CD8-positive, alpha-beta memory T cell (primary cell): ENCODE results near the gene APOL3. TPM values are rescaled to one million over a fixed set of nuclear protein-coding genes. Genes with fewer than 3 reads are reported as not detected.
"Not testable (repeated sequence)": the region's sequence is repeated elsewhere in the genome, so short reads cannot be mapped to it uniquely, and the experiment has no call there.

Source experiments
- CTCF ChIA-PET: fragments of 350-600 bp; sonication (Branson Sonifier 250); formaldehyde crosslinking; loops from one replicate; lab custom pipeline; 2021; ENCODE audit warnings: antibody characterized with exemption; lab: Charles Lee
- POLR2A ChIA-PET: fragments of 350-600 bp; sonication (Branson Sonifier 250); formaldehyde crosslinking; loops from one replicate; lab custom pipeline; 2021; ENCODE audit warnings: antibody characterized with exemption; lab: Charles Lee
- DNase-seq, 5 donors: peaks; one replicate each; pipeline versions ENCODE4 v3.0.0 to v3.0.0-alpha.2; 2020 to 2022; ENCODE audit warnings: mixed read lengths in 1 of 5
- H3K27ac ChIP-seq: one replicate; pipeline ENCODE4 v1.7.0; 2013; ENCODE audit warnings: low read depth, mild to moderate bottlenecking, low read length, moderate library complexity
- H3K27me3 ChIP-seq: 2 replicates; pipeline ENCODE4 v1.7.0; 2013; ENCODE audit warnings: low read length, mild to moderate bottlenecking; ENCODE audit not compliant: insufficient read depth, poor library complexity, severe bottlenecking
- H3K36me3 ChIP-seq: 2 replicates; pipeline ENCODE4 v1.7.0; 2013; ENCODE audit warnings: mild to moderate bottlenecking, low read length, moderate library complexity; ENCODE audit not compliant: insufficient read depth
- H3K4me1 ChIP-seq: 2 replicates; pipeline ENCODE4 v1.7.0; 2013; ENCODE audit warnings: mild to moderate bottlenecking, low read length, moderate library complexity; ENCODE audit not compliant: insufficient read depth
- H3K4me3 ChIP-seq: 2 replicates; pipeline ENCODE4 v1.7.0; 2013; ENCODE audit warnings: mild to moderate bottlenecking, low read length
- H3K9me3 ChIP-seq: 2 replicates; pipeline ENCODE4 v1.7.0; 2013; ENCODE audit warnings: mild to moderate bottlenecking, low read length
- H3K27ac Mint-ChIP-seq, 8 donors: one replicate each; pipeline ENCODE4 v1.8.0; 2020 to 2021; ENCODE audit warnings: mixed read lengths in 8 of 8, mild to moderate bottlenecking in 6 of 8, inconsistent platforms in 3 of 8, moderate library complexity in 3 of 8
- H3K27me3 Mint-ChIP-seq, 2 donors: one replicate each; pipeline ENCODE4 v1.8.0; 2020 to 2021; ENCODE audit warnings: mixed read lengths in 2 of 2, mild to moderate bottlenecking in 1 of 2, moderate library complexity in 1 of 2
- H3K36me3 Mint-ChIP-seq, 3 donors: one replicate each; pipeline ENCODE4 v1.8.0; 2020 to 2021; ENCODE audit warnings: mixed read lengths in 3 of 3, inconsistent platforms in 1 of 3, mild to moderate bottlenecking in 1 of 3
- H3K4me1 Mint-ChIP-seq, 3 donors: one replicate each; pipeline ENCODE4 v1.8.0; 2020 to 2021; ENCODE audit warnings: mixed read lengths in 3 of 3, inconsistent platforms in 1 of 3, mild to moderate bottlenecking in 1 of 3
- H3K4me3 Mint-ChIP-seq, 7 donors: one replicate each; pipeline ENCODE4 v1.8.0; 2020 to 2021; ENCODE audit warnings: mixed read lengths in 7 of 7, mild to moderate bottlenecking in 6 of 7, moderate library complexity in 4 of 7, inconsistent platforms in 2 of 7
- H3K9me3 Mint-ChIP-seq, 5 donors: one replicate each; pipeline ENCODE4 v1.8.0; 2020 to 2022; ENCODE audit warnings: mixed read lengths in 5 of 5, mild to moderate bottlenecking in 3 of 5, moderate library complexity in 2 of 5, inconsistent platforms in 1 of 5
- polyA plus RNA-seq: library from polyadenylated mRNA; unstranded; fragments of 300-500 nt; fragmentation: Illumina TruSeq; gene quantifications from one replicate; pipeline ENCODE4 v1.2.3, GENCODE V29; 2021
- total RNA-seq, 2 experiments: library from RNA; stranded (reverse); gene quantifications; one replicate each; pipeline ENCODE4 v1.2.3, GENCODE V29; 2021

The APOL3 gene
- total and polyA plus RNA-seq, 3 experiments from 2014 or later, result 43.1 to 102 (median 48.3) TPM

- CTCF ChIA-PET, result interaction anchor here (0.9 to 3.3 kb wide), 4 partner anchors 17 to 76 kb away, joined by 3 to 14 read pairs (median 5); no protein-coding TSS in a partner anchor
- H3K4me1 Mint-ChIP-seq, result peaks cover 27 to 41% (median 31%) of the 10 kb centered on the region in 3 donors
- POLR2A ChIA-PET, result no interaction called here
- H3K4me3 Mint-ChIP-seq, result no peak overlapping the region
- peaks cover 0 to 1% of the 10 kb centered on the region in 2 donors for H3K27me3 Mint-ChIP-seq
- peak overlapping the region in 3 of 8 donors; percentile 56 to 98 (median 74) for H3K27ac Mint-ChIP-seq
- H3K4me1 ChIP-seq, result no peaks in the 10 kb centered on the region
- H3K36me3 ChIP-seq, result peaks cover 41% of the 10 kb centered on the region
- H3K36me3 Mint-ChIP-seq, result peaks cover 0 to 72% (median 20%) of the 10 kb centered on the region in 3 donors
- no peak for DNase-seq
- no peak overlapping the region for H3K27ac ChIP-seq
- no peaks in the 10 kb centered on the region for H3K9me3 Mint-ChIP-seq
- H3K9me3 ChIP-seq, result no peaks in the 10 kb centered on the region
- no peaks in the 10 kb centered on the region for H3K27me3 ChIP-seq
- H3K4me3 ChIP-seq, result no peak overlapping the region
Observed at GRCh38 chr22:36141481-36141880, 19.1 kb downstream of the APOL3 start.

DNA sequence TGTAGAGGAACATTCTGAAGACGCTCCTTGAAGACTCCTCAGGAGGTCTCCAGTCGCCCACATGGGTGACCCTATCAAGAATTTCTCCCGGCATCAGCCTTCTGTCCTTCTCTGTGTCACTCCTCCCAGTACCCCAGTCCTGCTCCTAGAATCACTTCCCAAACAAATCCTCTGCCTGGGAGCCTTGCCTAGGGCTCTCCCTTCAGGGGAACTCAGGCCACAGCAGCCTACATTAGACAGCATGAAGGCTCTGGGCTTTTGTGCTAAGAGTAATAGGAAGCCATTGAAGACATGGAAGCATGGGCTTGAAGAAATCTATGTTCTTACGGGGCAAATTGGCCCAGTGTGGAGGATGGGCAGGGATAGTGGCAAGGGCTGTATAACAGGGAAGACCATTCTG is 21.8 kb downstream of the APOL3 start:
- H3K4me3 Mint-ChIP-seq, H3K27ac ChIP-seq, H3K4me3 ChIP-seq, CTCF ChIA-PET, POLR2A ChIA-PET, H3K27me3 Mint-ChIP-seq, H3K4me1 ChIP-seq, H3K9me3 ChIP-seq, H3K27me3 ChIP-seq, DNase-seq, H3K9me3 Mint-ChIP-seq: not testable (repeated sequence)
- Mint-ChIP-seq H3K4me1 (peaks cover 18 to 36% (median 20%) of the 10 kb centered on the region in 3 donors), H3K27ac (peak overlapping the region; percentile 20 to 92 (median 59)), H3K36me3 (peaks cover 0 to 47% (median 11%) of the 10 kb centered on the region in 3 donors)
- peaks cover 24% of the 10 kb centered on the region for H3K36me3 ChIP-seq

GRCh38 chr22:36136988-36137387 is 23.6 kb downstream of the APOL3 start:
- ChIA-PET POLR2A (interaction anchor here (0.5 kb wide), 1 partner anchor 490 kb away, joined by 4 read pairs; no protein-coding TSS in a partner anchor), CTCF (interaction anchor here (0.8 to 1.5 kb wide), 3 partner anchors 8 to 43 kb away, joined by 3 to 5 read pairs (median 3); no protein-coding TSS in a partner anchor)
- peaks cover 12 to 34% (median 14%) of the 10 kb centered on the region in 3 donors for H3K4me1 Mint-ChIP-seq
- H3K27ac ChIP-seq, result no peak overlapping the region
- H3K9me3 Mint-ChIP-seq, result no peaks in the 10 kb centered on the region
- H3K4me1 ChIP-seq, result peaks cover 10% of the 10 kb centered on the region
- no peaks in the 10 kb centered on the region for H3K27me3 ChIP-seq
- peaks cover 10% of the 10 kb centered on the region for H3K36me3 ChIP-seq
- no peaks in the 10 kb centered on the region for H3K9me3 ChIP-seq
- DNase-seq, result no peak
- no peak overlapping the region for H3K4me3 Mint-ChIP-seq
- H3K27me3 Mint-ChIP-seq, result peaks cover 0 to 1% of the 10 kb centered on the region in 2 donors
- H3K27ac Mint-ChIP-seq, result peak overlapping the region in 7 of 8 donors; percentile 25 to 97 (median 64)
- peaks cover 0 to 31% (median 6%) of the 10 kb centered on the region in 3 donors for H3K36me3 Mint-ChIP-seq
- H3K4me3 ChIP-seq, result no peak overlapping the region

GRCh38 chr22:36136475-36136874 is 24.1 kb downstream of the APOL3 start:
- Histone ChIP-seq H3K27me3 (no peaks in the 10 kb centered on the region), H3K27ac (no peak overlapping the region), H3K4me1 (peaks cover 10% of the 10 kb centered on the region), H3K9me3 (no peaks in the 10 kb centered on the region), H3K4me3 (no peak overlapping the region), H3K36me3 (peaks cover 10% of the 10 kb centered on the region)
- Mint-ChIP-seq H3K27me3 (peaks cover 0 to 1% of the 10 kb centered on the region in 2 donors), H3K4me3 (no peak overlapping the region), H3K4me1 (peaks cover 12 to 34% (median 14%) of the 10 kb centered on the region in 3 donors), H3K36me3 (peaks cover 0 to 26% (median 3%) of the 10 kb centered on the region in 3 donors), H3K27ac (peak overlapping the region in 4 of 8 donors; percentile 15 to 80 (median 64)), H3K9me3 (no peaks in the 10 kb centered on the region)
- ChIA-PET POLR2A (interaction anchor here (0.5 kb wide), 1 partner anchor 491 kb away, joined by 4 read pairs; no protein-coding TSS in a partner anchor), CTCF (interaction anchor here (1.1 to 1.5 kb wide), 2 partner anchors 12 to 43 kb away, joined by 3 to 5 read pairs; no protein-coding TSS in a partner anchor)
- DNase-seq, result no peak

- H3K9me3 ChIP-seq, result no peaks in the 10 kb centered on the region
- Mint-ChIP-seq H3K27ac (peak overlapping the region in 6 of 8 donors; percentile 17 to 78 (median 34)), H3K4me3 (no peak overlapping the region), H3K9me3 (no peaks in the 10 kb centered on the region), H3K36me3 (peaks cover 0 to 16% (median 1%) of the 10 kb centered on the region in 3 donors), H3K4me1 (peaks cover 12 to 31% (median 13%) of the 10 kb centered on the region in 3 donors), H3K27me3 (peaks cover 0 to 1% of the 10 kb centered on the region in 2 donors)
- CTCF ChIA-PET, result interaction anchor here (1.1 to 1.5 kb wide), 3 partner anchors 28 to 92 kb away, joined by 3 to 4 read pairs (median 3); no protein-coding TSS in a partner anchor
- no peak for DNase-seq
- H3K27me3 ChIP-seq, result no peaks in the 10 kb centered on the region
- H3K27ac ChIP-seq, result no peak overlapping the region
- POLR2A ChIA-PET, result interaction anchor here (0.5 kb wide), 1 partner anchor 51 kb away, joined by 4 read pairs; no protein-coding TSS in a partner anchor
- peaks cover 10% of the 10 kb centered on the region for H3K4me1 ChIP-seq
- peaks cover 5% of the 10 kb centered on the region for H3K36me3 ChIP-seq
- H3K4me3 ChIP-seq, result no peak overlapping the region
Observed at GRCh38 chr22:36135306-36135980, 25.1 kb downstream of the APOL3 start.

GRCh38 chr22:36134182-36134581 is 26.4 kb downstream of the APOL3 start:
- H3K9me3 ChIP-seq, result no peaks in the 10 kb centered on the region
- peaks cover 11 to 29% (median 12%) of the 10 kb centered on the region in 3 donors for H3K4me1 Mint-ChIP-seq
- peaks cover 0 to 5% (median 4%) of the 10 kb centered on the region in 3 donors for H3K36me3 Mint-ChIP-seq
- CTCF ChIA-PET, result interaction anchor here (1.1 to 1.5 kb wide), 3 partner anchors 10 to 68 kb away, joined by 3 to 4 read pairs (median 3); no protein-coding TSS in a partner anchor
- no peak for DNase-seq
- H3K27ac ChIP-seq, result no peak overlapping the region
- peaks cover 10% of the 10 kb centered on the region for H3K4me1 ChIP-seq
- no peaks in the 10 kb centered on the region for H3K9me3 Mint-ChIP-seq
- no peak overlapping the region for H3K4me3 Mint-ChIP-seq
- no peaks in the 10 kb centered on the region for H3K27me3 ChIP-seq
- no peak overlapping the region for H3K4me3 ChIP-seq
- no peaks in the 10 kb centered on the region for H3K36me3 ChIP-seq
- H3K27ac Mint-ChIP-seq, result peak overlapping the region in 3 of 8 donors; percentile 29 to 86 (median 57)
- POLR2A ChIA-PET, result no interaction called here
- H3K27me3 Mint-ChIP-seq, result peaks cover 0 to 1% of the 10 kb centered on the region in 2 donors

GRCh38 chr22:36131907-36132306 is 28.6 kb downstream of the APOL3 start:
- H3K27me3 ChIP-seq, result no peaks in the 10 kb centered on the region
- H3K9me3 Mint-ChIP-seq, result no peaks in the 10 kb centered on the region
- H3K4me1 Mint-ChIP-seq, result peaks cover 5 to 19% (median 12%) of the 10 kb centered on the region in 3 donors
- no peak overlapping the region for H3K27ac ChIP-seq
- CTCF ChIA-PET, result interaction anchor here (1.0 kb wide), 1 partner anchor 46 kb away, joined by 3 read pairs; no protein-coding TSS in a partner anchor
- peaks cover 10% of the 10 kb centered on the region for H3K4me1 ChIP-seq
- no peaks in the 10 kb centered on the region for H3K9me3 ChIP-seq
- no peaks in the 10 kb centered on the region for H3K27me3 Mint-ChIP-seq
- peaks cover 0 to 4% (median 2%) of the 10 kb centered on the region in 3 donors for H3K36me3 Mint-ChIP-seq
- no peak overlapping the region for H3K4me3 ChIP-seq
- POLR2A ChIA-PET, result no interaction called here
- H3K36me3 ChIP-seq, result no peaks in the 10 kb centered on the region
- H3K4me3 Mint-ChIP-seq, result no peak overlapping the region
- DNase-seq, result no peak
- H3K27ac Mint-ChIP-seq, result no peak overlapping the region
